Upper lobe of right lung (tissue), 1 donor: Measurements from ENCODE around the gene GIN1. TPM values are rescaled to one million over a fixed set of nuclear protein-coding genes. Genes with fewer than 3 reads are reported as not detected.

Experiments
- ATAC-seq: fragments of 200-7000 bp; cut with Tn5 transposase; one replicate; pipeline ENCODE4 v1.9.1; 2020; ENCODE audit warnings: mild to moderate bottlenecking, moderate library complexity
- DNase-seq: peaks from one replicate; pipeline ENCODE4 v3.0.0-alpha.2; 2020
- H3K27ac ChIP-seq: fragments of 200-600 bp; one replicate; pipeline ENCODE4 v1.8.0; 2022
- H3K27me3 ChIP-seq: fragments of 200-600 bp; one replicate; pipeline ENCODE4 v1.8.0; 2022; ENCODE audit warnings: mild to moderate bottlenecking
- H3K36me3 ChIP-seq: fragments of 200-600 bp; one replicate; pipeline ENCODE4 v1.8.0; 2022
- H3K4me1 ChIP-seq: fragments of 200-600 bp; one replicate; pipeline ENCODE4 v1.8.0; 2022
- H3K4me3 ChIP-seq: fragments of 200-600 bp; one replicate; pipeline ENCODE4 v1.8.0; 2022; ENCODE audit warnings: mild to moderate bottlenecking
- H3K9me3 ChIP-seq: fragments of 200-600 bp; one replicate; pipeline ENCODE4 v1.8.0; 2022
- CTCF ChIP-seq: fragments of 200-600 bp; IDR thresholded peaks from one replicate; pipeline ENCODE4 v1.8.0; 2022; ENCODE audit warnings: antibody characterized with exemption
- intact Hi-C: fragments of 100-400 bp; cut with DNase I; formaldehyde crosslinking; loops from one replicate; pipeline ENCODE4 v1.11.0; 2022
- total RNA-seq: library from RNA; stranded (reverse); fragmentation: NEBNext Ultra II Directional; extraction: Animal tissue kit (Norgen Biotek cat#: 25700); gene quantifications from one replicate; pipeline ENCODE4 v1.2.1, GENCODE V29; 2021
- donor health status: DM: no; HTN: yes; CAD: no; lungs with severe emphysema.

GIN1 gene
- total RNA-seq, 1 donor from 2014 or later, result 6.7 TPM

DNA sequence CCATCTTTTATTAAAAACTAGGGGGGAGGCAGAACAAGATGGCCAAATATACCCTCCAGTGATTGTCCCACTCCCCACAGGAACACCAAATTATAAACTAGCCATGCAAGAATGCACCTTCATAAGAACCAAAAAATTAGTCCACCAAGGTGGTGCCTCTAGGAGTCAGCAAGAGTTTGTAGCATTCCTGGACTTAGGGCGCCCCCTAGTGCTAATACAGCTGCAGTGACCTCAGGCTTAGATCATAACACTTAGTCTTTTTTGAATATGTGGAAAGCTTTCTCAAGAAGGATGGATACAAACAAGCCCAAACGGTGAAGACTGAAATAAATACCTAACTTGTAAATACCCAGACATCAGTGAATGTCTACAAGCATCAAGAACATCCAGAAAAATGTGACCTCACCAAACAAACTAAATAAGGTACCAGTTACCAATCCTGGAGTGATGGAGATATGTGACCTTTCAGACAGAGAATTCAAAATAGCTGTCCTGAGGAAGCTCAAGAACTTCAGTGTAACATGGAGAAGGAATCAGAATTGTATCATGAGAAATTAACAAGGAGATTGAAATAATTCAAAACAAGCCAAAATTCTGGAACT is 19.4 kb upstream of the GIN1 start:
- Histone ChIP-seq H3K36me3 (peaks cover 19% of the 10 kb centered on the region), H3K9me3 (no peaks in the 10 kb centered on the region), H3K4me3 (no peak overlapping the region), H3K4me1 (no peaks in the 10 kb centered on the region), H3K27me3 (no peaks in the 10 kb centered on the region), H3K27ac (no peak overlapping the region)
- TF ChIP-seq CTCF, result peak; percentile 95
- ATAC-seq, result peak; percentile 97
- intact Hi-C loops, result no loop called here
- DNase-seq, result no peak

- DNase-seq, result no peak
- Histone ChIP-seq H3K9me3 (no peaks in the 10 kb centered on the region), H3K4me3 (no peak overlapping the region), H3K27ac (no peak overlapping the region), H3K4me1 (no peaks in the 10 kb centered on the region), H3K27me3 (no peaks in the 10 kb centered on the region), H3K36me3 (peaks cover 19% of the 10 kb centered on the region)
- intact Hi-C loops, result no loop called here
- no peak for ATAC-seq
- TF ChIP-seq CTCF, result no peak
Observed at GRCh38 chr5:103138202-103138690, 18.3 kb upstream of the GIN1 start.

DNA sequence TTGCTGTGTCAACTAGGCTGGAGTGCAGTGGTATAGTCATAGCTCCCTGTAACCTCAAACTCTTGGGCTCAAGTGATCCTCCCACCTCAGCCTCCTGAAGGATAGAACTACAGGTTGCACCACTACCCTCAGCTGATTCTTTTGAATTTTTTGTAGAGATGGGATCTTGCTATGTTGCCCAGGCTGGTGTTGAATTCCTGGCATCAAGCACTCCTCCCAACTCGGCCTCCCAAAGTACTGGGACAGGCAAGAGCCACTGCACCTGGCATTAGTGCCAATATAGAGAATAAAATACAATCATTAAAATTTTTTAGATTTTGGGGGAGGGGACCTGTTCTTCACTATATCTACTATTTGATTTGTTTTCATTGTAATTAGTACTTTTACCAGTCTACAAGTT is 15.5 kb upstream of the GIN1 start:
- intact Hi-C loops, result no loop called here
- Histone ChIP-seq H3K27me3 (no peaks in the 10 kb centered on the region), H3K9me3 (no peaks in the 10 kb centered on the region), H3K36me3 (peaks cover 19% of the 10 kb centered on the region), H3K4me3 (no peak overlapping the region), H3K4me1 (no peaks in the 10 kb centered on the region), H3K27ac (no peak overlapping the region)
- TF ChIP-seq CTCF, result no peak
- DNase-seq (no peak), ATAC-seq (no peak)

GRCh38 chr5:103133231-103133630 is 13.3 kb upstream of the GIN1 start:
- Histone ChIP-seq H3K27ac (no peak overlapping the region), H3K9me3 (no peaks in the 10 kb centered on the region), H3K4me1 (no peaks in the 10 kb centered on the region), H3K4me3 (no peak overlapping the region), H3K36me3 (peaks cover 12% of the 10 kb centered on the region), H3K27me3 (no peaks in the 10 kb centered on the region)
- no peak for TF ChIP-seq CTCF
- intact Hi-C loops, result no loop called here
- no peak for ATAC-seq
- DNase-seq, result no peak

- no peaks in the 10 kb centered on the region for H3K27me3 ChIP-seq
- ATAC-seq (no peak), DNase-seq (no peak)
- intact Hi-C loops, result no loop called here
- no peak for TF ChIP-seq CTCF
- H3K9me3 ChIP-seq, result no peaks in the 10 kb centered on the region
- H3K4me1 ChIP-seq, result no peaks in the 10 kb centered on the region
- H3K36me3 ChIP-seq, result peaks cover 11% of the 10 kb centered on the region
- no peak overlapping the region for H3K27ac ChIP-seq
- H3K4me3 ChIP-seq, result no peak overlapping the region
Observed at GRCh38 chr5:103132684-103133083, 12.7 kb upstream of the GIN1 start.

GRCh38 chr5:103128202-103128601 is 8.3 kb upstream of the GIN1 start:
- Histone ChIP-seq H3K4me3 (no peak overlapping the region), H3K9me3 (no peaks in the 10 kb centered on the region), H3K36me3 (peaks cover 11% of the 10 kb centered on the region), H3K27ac (no peak overlapping the region), H3K27me3 (no peaks in the 10 kb centered on the region), H3K4me1 (no peaks in the 10 kb centered on the region)
- DNase-seq (no peak), ATAC-seq (no peak)
- intact Hi-C loops, result no loop called here
- no peak for TF ChIP-seq CTCF
